GM21515 (cell line): ENCODE measurements around the gene ZDHHC19.
"Not testable (repeated sequence)": the region's sequence is repeated elsewhere in the genome, so short reads cannot be mapped to it uniquely, and the experiment has no call there.

Experiments
- ATAC-seq: cut with Tn5 transposase; IDR thresholded peaks from one replicate; pipeline ENCODE4 v1.9.1; 2021; ENCODE audit not compliant: unreplicated experiment

The ZDHHC19 gene

DNA sequence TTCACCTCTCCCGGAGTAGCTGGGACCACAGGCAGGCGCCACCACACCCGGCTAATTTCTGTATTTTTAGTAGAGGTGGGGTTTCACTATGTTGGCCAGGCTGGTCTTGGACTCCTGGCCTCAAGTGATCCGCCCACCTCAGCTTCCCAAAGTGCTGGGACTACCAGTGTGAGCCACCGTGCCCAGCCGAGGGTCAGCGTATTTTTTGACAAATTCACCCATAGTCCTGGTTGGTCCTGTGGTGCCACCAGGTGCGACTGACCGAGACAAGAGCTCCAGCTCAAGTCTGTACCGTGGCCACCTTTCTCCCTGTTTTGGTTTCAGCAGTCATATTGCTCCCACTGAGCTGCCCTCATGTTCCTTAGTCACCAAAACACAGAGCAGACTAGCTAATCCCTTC, 13.9 kb upstream of the ZDHHC19 start:
- ATAC-seq, result no peak

DNA sequence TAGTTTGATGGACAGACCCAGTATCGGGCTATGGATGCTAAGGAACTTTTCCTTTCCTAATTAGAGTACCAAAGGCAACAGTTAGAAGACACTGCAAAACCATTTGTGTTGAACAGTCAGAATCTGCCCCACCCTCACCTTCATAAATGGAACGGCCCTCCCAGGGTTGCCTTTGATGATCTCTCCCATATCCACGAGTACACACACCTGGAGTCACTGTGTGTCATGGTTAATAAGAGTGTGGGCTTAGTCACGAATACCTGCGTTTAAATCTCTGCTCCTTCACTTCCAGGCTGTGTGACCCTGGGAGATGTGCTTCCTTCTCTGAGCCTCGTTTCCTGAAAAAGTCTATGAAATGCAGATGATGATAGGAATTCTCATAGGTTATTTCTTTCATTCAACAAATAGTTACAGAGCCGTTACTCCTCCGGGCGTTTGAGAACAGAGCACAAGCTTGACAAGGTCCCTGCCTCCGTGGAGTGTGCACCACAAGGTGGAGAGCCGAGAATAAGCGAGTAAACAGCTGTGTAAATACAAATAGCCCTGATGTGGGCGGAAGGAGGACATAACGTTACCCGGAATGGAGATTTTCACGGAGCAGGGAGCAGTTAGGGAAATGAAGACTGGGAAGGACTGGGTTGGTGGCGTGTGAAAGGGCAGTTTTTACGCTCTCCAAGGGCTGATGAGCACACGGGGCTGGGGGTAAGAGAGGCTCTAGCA, 11.8 kb upstream of the ZDHHC19 start:
- no peak for ATAC-seq

DNA sequence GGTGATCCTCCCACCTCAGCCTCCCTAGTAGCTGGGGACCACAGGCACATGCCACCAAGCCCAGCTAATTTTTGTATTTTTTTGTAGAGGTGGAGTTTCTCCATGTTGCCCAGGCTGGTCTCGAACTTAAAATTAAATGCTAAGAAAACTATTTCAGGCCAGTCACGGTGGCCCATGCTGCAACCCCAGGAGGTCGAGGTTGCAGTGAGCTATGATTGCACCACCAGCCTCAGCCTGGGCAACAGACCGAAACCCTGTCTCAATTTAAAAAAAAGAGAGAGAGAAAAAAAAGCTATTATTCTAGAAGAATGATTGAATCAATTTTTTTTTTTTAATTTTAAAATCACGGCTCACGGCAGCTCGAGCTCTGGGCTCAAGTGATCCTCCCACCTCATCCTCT, 9.8 kb upstream of the ZDHHC19 start:
- no peak for ATAC-seq

DNA sequence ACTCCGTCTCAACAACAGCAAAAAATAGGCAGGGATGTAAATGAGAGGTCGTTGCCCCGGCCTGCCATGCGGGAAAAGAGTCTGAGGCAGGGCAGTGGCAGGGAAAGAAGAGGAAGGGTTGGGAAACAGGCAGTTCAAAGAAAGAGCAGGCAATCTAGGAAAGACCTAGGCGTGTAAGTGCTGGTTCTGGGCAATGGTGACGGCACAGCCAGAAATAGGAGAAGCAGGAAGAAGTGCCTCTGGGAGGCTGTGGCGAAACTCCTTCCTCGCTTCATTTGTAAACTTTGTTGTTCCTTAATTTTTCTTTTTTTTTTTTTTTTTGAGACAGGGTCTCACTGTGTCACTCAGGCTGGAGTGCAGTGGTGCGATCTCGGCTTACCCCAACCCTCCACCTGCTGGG, 9.4 kb upstream of the ZDHHC19 start:
- no peak for ATAC-seq

DNA sequence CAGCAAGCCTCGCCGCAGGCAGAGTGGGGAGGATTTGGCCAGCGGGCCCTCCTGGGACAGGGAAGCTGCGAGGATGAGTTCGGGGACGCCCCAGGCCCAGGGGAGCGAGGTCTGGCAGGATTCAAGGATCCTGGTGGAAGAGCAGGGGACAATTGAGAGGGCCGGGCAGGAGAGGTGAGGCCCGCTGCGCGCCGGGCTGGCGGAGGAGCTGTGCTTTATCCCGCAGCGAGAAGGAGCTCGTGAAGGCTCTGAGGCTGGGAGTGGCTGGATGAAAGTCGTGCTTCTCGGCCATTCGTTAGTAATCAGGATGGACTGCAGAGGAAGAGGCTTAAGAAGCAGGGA, 8.7 kb upstream of the ZDHHC19 start:
- no peak for ATAC-seq

DNA sequence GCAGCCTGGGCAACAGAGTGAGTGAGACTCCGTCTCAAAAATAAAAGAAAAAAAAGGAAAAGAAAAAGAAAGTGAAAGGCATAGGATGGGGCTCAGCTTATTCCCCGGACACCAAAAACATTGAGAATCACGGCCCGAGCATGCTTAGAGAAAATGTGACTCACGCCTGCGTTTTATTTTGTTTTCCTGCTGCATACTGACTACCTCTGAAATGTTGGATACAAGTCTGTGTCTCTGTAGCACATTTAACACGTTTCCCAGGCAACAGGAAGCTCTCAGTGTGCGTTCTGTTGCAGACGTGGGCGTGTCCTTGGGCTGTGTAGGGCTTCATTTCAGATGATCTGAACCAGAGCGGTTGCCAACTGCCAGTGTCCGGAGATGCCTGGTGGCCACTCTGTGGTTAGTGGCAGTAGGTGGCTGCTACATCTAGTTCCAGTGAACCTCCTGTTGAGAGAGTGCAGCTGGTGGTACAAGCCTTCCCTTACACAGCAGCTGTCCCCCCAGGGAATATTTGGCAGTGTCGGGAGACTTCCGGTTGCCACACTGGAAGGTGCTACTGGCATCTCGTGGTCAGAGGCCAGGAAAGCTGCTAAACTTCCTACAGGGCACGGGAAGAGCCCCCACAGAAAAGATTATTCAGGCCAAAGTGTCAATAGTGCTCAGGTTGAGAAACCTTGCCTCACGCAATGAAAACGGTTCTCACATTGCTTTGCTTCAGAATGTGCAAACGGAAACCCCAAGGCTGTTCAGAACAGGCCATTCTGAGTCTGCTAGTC, 8.2 kb upstream of the ZDHHC19 start:
- peak; percentile 72 for ATAC-seq

DNA sequence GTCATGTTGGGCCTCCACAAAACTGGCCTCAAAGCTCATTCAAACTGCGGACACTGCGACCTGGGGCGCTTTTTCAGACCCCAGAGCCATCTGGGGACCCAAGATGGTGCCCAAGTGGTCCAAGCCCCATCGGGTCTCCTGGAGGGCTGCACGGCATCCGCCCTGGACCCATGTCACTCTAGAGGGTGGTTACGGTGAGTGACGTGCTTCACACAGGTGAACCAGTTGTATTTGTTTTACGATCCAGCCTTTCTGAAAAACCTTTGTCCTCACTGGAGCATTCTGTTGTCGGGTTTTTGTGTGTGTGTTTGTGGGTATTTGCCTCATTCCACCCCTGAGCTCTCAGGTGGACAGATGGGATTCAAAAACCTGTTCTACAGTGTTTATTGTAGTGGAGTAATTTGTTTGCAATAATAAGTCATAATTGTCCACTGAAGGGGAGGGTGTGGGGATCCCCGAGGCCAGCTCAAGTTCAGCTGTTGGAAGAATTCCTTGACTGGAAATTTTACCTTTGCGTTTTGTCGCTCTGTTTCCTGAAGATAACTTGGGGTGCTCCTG, 7.0 kb upstream of the ZDHHC19 start:
- no peak for ATAC-seq

DNA sequence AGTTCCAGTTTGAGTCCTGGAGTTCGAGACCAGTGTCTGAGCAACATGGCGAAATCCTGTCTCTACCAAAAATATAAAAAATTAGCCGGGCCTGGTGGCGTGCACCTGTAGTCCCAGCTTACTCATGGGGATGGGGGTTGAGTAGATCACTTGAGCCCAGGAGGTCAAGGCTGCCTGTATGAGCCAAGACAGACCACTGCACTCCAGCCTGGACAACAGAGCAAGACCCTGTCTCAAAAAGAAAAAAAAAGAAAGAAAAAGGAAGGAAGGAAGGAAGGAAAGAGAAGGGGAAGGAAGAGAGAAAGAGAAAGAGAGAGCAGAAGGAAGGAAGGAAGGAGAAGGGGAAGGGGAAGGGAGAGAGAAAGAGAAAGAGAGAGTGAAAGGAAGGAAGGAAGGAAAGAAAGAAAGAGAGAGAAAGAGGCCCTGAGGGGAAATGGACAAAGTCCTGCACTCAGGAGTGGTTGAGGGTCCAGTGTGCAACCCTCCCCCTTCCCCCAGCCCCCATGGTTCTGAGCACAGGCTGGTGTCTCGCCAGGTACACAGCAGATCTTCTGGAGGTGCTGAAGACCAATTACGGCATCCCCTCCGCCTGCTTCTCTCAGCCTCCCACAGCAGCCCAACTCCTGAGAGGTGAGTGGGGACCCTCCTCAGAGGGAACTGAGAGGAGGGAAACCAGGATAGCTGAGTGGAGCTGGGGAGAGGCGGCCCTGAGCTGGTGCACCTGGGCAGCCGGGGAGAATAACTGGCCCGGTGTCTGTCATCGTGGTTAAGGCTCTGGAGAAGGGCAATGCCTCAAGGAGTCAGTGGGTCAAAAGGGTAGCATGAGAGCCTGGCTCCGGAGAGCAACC, 6.3 kb upstream of the ZDHHC19 start:
- ATAC-seq, result no peak

DNA sequence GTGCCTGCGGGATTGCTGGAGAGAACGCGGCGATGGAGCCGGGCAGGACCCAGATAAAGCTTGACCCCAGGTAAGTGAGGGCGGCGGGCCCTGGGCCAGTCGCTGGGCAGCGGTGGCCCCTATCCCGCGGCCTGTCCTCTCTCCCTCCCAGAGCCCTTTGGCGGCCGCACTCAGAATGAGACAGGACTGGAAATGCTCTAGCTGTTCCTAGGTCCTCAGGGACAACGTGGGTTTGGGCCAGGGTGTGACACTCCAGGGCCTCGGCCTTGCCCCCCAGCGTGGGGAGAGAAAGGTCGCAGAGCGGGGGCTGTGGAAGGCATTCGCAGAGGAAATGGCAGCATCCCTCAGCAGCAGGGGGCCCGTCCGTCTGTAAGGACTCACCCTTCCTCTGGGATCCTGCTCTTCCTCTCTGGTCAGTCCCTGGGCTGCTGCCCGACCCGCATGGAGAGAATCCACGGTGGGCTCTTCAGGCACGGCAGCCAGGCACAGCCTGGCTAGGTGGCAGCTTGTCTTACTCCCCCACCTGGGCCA, 5.5 kb upstream of the ZDHHC19 start:
- no peak for ATAC-seq

DNA sequence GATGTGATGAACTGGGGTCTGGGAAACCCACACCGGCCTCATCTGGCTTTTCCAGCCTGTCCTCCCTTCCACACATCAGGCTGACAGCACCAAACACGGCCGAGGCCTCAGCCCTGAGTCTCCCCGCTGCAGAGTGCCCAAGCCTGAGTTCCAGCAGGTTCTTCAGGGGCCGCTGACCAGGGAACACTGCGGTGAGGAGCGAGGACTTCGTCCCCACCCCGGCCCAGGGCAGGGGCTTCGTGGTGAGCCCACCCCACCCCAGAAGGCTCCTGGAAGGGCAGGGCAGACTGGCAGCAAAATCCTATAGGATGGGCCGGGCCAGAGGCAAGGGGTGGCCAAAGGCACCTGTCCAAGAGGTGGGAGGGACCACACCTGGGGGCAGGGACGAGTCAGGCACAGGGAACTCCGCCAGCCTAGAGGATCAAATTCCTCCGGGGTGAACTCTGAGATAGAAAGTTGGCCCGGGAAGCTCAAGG, 4.9 kb upstream of the ZDHHC19 start, which contains the start of gene SLC51A:
SLC51A (plus strand) TSS at position 446 of the 476 bp plus-strand sequence. CDS start 179 bp downstream, outside the sequence.
- no peak for ATAC-seq

DNA sequence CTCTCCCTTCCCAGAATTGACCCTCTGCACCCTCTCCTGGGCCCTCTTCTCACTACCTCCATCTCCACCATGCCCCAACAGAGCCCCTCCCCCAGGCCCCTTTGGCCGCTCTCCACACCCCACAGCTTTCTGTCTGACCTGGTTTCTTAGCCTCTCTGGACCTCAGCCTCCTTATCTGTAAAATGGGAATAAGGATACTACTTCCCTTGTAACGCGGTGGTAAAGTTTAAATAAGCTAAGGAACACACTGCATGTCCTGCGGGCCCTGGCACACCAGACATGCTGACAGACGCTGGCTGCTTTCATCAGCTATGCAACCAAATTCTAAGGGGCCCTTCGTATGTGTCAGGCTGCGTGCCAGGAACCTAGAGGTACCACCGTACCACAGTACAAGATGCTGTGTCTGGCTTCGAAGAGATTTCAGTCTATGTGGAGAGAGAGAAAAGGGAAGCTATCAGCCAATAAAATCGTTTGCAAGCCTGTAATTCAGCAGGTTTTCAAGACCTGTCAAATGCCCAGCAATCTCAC, 4.4 kb upstream of the ZDHHC19 start:
- ATAC-seq, result no peak

DNA sequence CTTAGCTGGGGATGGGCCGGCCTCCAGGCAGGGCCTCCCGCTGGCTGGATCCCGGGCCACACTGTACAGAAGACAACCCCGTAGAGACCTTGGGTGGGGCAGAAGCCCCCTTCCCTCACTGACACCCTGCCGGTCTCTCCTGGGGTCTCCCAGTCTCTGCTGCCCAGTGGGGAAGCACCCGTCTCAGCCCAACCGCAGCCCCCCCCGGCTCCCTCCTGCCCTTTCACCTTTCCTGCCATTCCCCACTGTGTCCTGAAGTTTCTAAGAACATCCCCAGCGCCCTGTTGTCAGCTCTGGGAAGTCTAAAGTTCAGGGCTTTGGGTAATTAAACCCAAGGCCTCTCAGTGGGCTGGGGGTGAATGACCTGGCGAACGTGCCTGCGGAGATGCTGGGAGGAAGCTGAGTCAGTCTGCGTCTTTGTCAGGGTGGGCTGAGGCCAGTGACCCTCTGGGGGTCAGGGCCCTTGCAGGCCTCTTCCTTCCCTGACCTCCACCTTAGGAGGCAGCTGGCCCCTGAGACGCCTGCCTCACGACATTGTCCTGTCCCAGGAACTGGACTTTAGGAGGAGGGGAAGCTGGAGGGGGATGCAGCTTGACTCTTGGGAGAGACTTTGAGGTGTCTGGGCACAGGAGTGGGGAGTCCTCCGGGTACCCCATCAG, 3.7 kb upstream of the ZDHHC19 start:
- ATAC-seq, result no peak

DNA sequence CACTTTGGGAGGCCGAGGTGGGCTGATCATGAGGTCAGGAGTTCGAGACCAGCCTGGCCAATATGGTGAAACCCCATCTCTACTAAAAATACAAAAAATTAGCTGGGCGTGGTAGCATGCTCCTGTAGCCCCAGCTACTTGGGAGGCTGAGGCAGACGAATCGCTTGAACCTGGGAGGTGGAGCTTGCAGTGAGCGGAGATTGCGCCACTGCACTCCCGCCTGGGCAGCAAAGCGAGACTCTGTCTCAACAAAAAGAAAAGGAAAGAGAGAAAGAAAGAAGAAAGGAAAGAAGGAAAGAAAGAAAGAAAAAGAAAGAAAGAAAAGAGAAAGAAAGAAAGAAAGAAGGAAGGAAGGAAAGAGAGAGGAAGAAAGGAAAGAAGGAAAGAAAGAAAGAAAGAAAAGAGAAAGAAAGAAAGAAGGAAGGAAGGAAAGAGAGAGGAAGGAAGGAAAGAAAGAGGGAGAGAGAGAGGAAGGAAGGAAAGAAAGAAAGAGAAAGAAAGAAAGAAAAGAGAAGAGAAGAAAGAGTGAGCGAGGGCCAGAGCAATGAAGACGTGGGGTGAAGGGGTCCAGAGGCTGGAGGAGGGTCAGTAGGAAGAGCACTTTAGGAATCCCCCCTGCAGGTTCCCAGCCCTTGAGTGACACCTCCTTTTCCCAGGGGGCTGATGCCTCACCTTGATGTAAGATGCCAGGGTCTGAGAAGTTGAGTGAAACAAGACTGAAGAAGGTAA, 1.1 kb downstream of the ZDHHC19 start:
- ATAC-seq, result not testable (repeated sequence)

DNA sequence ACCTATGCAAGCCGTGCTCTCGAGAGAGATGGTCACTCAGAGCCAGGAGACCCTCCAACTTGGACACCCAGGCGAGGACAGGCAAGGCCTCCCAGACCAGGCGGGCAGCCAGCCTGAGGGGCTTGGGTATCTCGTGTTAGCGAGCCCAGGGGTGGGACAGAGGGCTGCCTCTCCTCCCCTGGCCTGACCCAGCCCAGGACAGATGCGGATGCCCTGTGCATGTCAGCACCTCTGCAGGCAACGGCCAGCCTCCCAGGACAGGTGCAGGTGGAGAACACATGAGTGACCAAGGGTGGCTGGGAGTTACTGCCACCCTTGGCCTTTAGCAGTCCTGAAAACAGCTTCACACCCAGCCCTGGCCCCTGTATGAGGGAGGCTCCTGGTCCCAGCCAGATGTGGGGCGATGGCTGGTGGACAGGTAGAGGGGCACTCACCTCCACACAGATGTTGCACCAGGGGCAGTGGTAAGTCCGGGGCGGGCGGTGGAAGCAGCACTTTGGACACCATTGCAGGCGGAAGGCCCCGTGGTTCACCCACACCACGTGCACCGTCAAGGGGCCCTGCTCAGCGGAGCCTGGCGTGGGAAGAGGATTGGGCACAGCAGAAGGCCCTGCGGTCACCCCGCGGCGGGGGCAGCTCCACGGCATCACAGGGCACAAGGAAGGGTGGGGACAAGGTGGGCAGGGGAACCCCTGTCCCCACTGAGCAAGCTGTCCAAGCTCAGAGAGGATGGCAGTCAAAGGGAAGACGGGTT, 2.1 kb downstream of the ZDHHC19 start:
- no peak for ATAC-seq

DNA sequence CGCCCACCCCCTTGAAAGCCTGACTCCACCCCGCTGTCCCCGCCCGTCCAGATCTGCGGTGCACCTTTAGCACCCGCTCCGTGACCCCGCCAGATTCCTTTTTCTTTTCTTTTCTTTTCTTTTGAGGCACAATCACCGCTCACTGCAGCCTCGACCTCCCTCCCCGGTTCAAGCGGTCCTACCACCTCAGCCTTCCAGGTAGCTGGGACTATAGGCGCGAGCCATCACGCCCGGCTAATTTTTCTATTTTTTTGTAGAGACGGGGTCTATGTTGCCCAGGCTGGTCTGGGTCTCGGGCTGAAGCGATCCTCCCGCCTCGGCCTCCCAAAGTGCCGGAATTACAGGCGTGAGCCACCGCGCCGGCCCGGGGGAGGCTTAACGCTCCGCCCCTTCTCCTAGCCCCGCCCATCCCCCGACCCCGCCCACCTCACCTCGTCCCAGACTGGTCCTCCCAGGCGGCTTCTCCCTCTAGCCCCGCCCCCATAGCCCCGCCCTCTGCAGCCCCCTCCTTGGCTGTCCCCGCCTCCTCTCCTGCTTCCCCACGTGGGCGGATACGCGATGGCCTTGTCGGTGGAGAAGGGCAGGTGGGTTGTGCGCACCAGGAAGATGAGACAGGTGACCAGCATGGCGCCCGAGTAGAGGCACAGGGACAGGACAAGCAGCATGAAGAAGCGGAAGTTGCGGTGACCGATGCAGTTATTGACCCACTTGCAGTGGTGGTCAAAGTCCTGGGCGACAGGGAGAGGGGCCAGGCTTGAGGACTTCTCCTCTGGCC, 3.2 kb downstream of the ZDHHC19 start:
- ATAC-seq, result no peak

DNA sequence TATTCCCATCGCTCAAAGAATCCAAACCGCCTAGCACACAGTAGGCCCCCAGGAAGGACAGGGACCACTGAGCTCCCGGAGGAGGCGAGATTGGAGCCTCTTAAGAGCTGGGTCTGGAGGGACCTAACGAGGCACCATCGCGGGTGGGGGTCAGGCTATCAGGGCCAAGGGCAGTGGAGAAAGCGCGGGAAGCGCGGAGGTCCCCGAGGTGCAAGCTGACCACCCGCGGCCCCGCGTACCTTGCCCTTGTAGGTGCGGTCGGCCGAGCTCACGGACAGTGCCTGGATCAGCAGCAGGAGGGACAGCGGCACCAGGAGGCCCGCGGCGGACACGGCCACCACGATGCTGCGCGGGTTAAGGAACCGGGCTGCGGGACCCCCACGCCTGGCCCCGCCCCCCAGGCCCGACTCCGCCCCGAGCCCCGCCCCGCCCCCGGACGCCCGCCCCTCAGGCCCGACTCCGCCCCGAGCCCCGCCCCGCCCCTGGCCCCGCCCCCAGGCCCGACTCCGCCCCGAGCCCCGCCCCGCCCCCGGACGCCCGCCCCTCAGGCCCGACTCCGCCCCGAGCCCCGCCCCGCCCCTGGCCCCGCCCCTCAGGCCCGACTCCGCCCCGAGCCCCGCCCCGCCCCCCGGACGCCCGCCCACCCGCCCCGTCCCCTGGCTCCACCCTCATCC, 3.9 kb downstream of the ZDHHC19 start:
- ATAC-seq, result no peak

DNA sequence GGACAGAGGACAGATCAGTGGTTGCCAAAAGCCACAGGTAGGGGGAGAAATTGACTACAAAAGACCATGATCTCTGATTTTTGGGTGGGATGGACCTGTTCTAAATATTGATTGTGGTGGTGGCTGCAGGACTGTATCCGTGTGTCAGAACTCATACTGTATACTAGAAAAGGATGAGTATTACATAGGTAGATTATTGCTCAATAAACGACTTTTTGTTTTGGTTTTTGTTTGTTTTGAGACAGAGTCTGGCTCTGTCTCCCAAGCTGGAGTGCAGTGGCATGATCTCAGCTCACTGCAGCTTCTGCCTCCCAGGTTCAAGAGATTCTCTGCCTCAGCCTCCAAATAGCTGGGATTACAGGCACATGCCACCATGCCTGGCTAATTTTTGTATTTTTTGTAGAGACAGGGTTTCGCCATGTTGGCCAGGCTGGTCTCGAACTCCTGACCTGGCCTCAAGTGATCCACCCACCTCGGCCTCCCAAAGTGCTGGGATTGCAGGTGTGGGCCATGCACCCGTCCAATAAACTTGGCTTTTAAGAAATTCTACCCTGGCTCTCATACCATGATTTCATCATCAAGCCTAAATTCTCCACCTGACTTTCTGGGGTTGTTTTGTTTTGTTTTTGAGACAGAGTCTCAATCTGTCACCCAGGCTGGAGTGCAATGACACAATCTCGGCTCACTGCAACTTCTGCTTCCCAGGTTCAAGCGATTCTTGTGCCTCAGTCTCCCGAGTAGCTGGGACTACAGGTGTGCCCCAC, 5.6 kb downstream of the ZDHHC19 start:
- ATAC-seq, result not testable (repeated sequence)
